Suprapubic skin (tissue), 4 donors: ENCODE data around the gene TRNAU1AP. TPM values are rescaled to one million over a fixed set of nuclear protein-coding genes. Genes with fewer than 3 reads are reported as not detected.
A peak's percentile ranks its signal among the peaks of the same experiment; 100 is the strongest.

ENCODE experiments used
- DNase-seq, 2 donors: peaks; one replicate each; pipeline ENCODE4 v3.0.0-alpha.2; 2019; ENCODE audit warnings: low spot score in 2 of 2
- H3K27ac ChIP-seq: fragments of 200-600 bp; sonication (generic); one replicate; pipeline ENCODE4 v1.5.1; 2019
- H3K27me3 ChIP-seq: fragments of 200-600 bp; sonication (generic); one replicate; pipeline ENCODE4 v1.5.1; 2019
- H3K36me3 ChIP-seq: fragments of 200-600 bp; sonication (generic); one replicate; pipeline ENCODE4 v1.5.1; 2019
- H3K4me1 ChIP-seq: fragments of 200-600 bp; sonication (generic); one replicate; pipeline ENCODE4 v1.5.1; 2019
- H3K4me3 ChIP-seq: fragments of 200-600 bp; sonication (generic); one replicate; pipeline ENCODE4 v1.5.1; 2019; ENCODE audit warnings: mild to moderate bottlenecking
- H3K9me3 ChIP-seq: fragments of 200-600 bp; sonication (generic); one replicate; pipeline ENCODE4 v1.5.1; 2019
- CTCF ChIP-seq, 2 donors: fragments of 200-600 bp in 1 of 2; fragments of 450-650 bp in 1 of 2; sonication (generic) in 1 of 2; IDR thresholded peaks; one replicate each; pipeline ENCODE4 v1.5.1; 2016 to 2019; ENCODE audit warnings: antibody characterized with exemption in 2 of 2, mild to moderate bottlenecking in 1 of 2, moderate library complexity in 1 of 2
- EP300 ChIP-seq: sonication (generic); formaldehyde crosslinking; IDR thresholded peaks from one replicate; pipeline ENCODE4 v1.6.1; 2017; ENCODE audit warnings: antibody characterized with exemption
- POLR2A ChIP-seq, 2 donors: fragments of 450-650 bp; IDR thresholded peaks; one replicate each; pipeline ENCODE4 v1.6.1; 2017; ENCODE audit warnings: antibody characterized with exemption in 2 of 2, mild to moderate bottlenecking in 2 of 2, moderate library complexity in 2 of 2
- POLR2AphosphoS5 ChIP-seq, 3 donors: sonication (generic); formaldehyde crosslinking; IDR thresholded peaks; one replicate each; pipeline ENCODE4 v1.6.1; 2017; ENCODE audit warnings: antibody characterized with exemption in 3 of 3
- WGBS: methylation state at CpG from one replicate; pipeline ENCODE4 v1.1.5; 2018; 5-methylcytosine and 5-hydroxymethylcytosine counted together
- total RNA-seq, 4 donors: library from RNA; depleted of rRNA; stranded (reverse); fragments of >200 nt; gene quantifications; one replicate each; pipeline ENCODE4 v1.1.0, GENCODE V29; 2016

The TRNAU1AP gene
- total RNA-seq, 4 donors from 2014 or later = 17.6 to 36.7 (median 21.5) TPM

GRCh38 chr1:28507247-28507645 is 45.6 kb upstream of the TRNAU1AP start:
- Histone ChIP-seq H3K9me3 (no peaks in the 10 kb centered on the region), H3K36me3 (peaks cover 39% of the 10 kb centered on the region), H3K4me3 (peak overlapping the region; percentile 66), H3K27me3 (no peaks in the 10 kb centered on the region), H3K27ac (peak overlapping the region; percentile 85), H3K4me1 (peaks cover 51% of the 10 kb centered on the region)
- no peak for DNase-seq
- 3% methylated on average over 11 of the region's 11 CpGs for WGBS
- TF ChIP-seq EP300 (no peak), POLR2AphosphoS5 (IDR thresholded peaks at IDR 0.05) (no peak), POLR2A (IDR thresholded peaks at IDR 0.05) (no peak), CTCF (IDR thresholded peaks at IDR 0.05) (no peak)

GRCh38 chr1:28507646-28508434 is 45.0 kb upstream of the TRNAU1AP start:
- Histone ChIP-seq H3K36me3 (peaks cover 45% of the 10 kb centered on the region), H3K27ac (peak overlapping the region; percentile 39), H3K4me3 (peak overlapping the region; percentile 66), H3K9me3 (no peaks in the 10 kb centered on the region), H3K27me3 (no peaks in the 10 kb centered on the region), H3K4me1 (peaks cover 51% of the 10 kb centered on the region)
- whole genome bisulfite sequencing = 34% methylated on average over 10 of the region's 10 CpGs
- DNase-seq = no peak
- TF ChIP-seq POLR2AphosphoS5 (IDR thresholded peaks at IDR 0.05) (no peak), EP300 (no peak), CTCF (IDR thresholded peaks at IDR 0.05) (no peak), POLR2A (IDR thresholded peaks at IDR 0.05) (no peak)

- Histone ChIP-seq H3K4me1 (peaks cover 51% of the 10 kb centered on the region), H3K36me3 (peaks cover 50% of the 10 kb centered on the region), H3K4me3 (peak overlapping the region; percentile 66), H3K27ac (peak overlapping the region; percentile 39), H3K9me3 (no peaks in the 10 kb centered on the region), H3K27me3 (no peaks in the 10 kb centered on the region)
- TF ChIP-seq EP300 (no peak), POLR2A (IDR thresholded peaks at IDR 0.05) (no peak), CTCF (IDR thresholded peaks at IDR 0.05) (no peak), POLR2AphosphoS5 (IDR thresholded peaks at IDR 0.05) (no peak)
- no peak for DNase-seq
- 39% methylated on average over 5 of the region's 5 CpGs for WGBS
These were observed 44.5 kb upstream of the TRNAU1AP start for GRCh38 chr1:28508435-28508754.

GRCh38 chr1:28509705-28510272 is 43.1 kb upstream of the TRNAU1AP start:
- TF ChIP-seq POLR2AphosphoS5 (IDR thresholded peaks at IDR 0.05) (no peak), POLR2A (IDR thresholded peaks at IDR 0.05) (no peak), EP300 (no peak), CTCF (IDR thresholded peaks at IDR 0.05) (no peak)
- Histone ChIP-seq H3K4me3 (no peak overlapping the region), H3K27me3 (no peaks in the 10 kb centered on the region), H3K27ac (peak overlapping the region; percentile 26), H3K9me3 (no peaks in the 10 kb centered on the region), H3K36me3 (peaks cover 62% of the 10 kb centered on the region), H3K4me1 (peaks cover 51% of the 10 kb centered on the region)
- no peak for DNase-seq
- 64% methylated on average over 8 of the region's 8 CpGs for WGBS

GRCh38 chr1:28510273-28510969 is 42.5 kb upstream of the TRNAU1AP start:
- Histone ChIP-seq H3K4me1 (peaks cover 45% of the 10 kb centered on the region), H3K4me3 (no peak overlapping the region), H3K27ac (no peak overlapping the region), H3K36me3 (peaks cover 69% of the 10 kb centered on the region), H3K27me3 (no peaks in the 10 kb centered on the region), H3K9me3 (no peaks in the 10 kb centered on the region)
- no peak for DNase-seq
- no peak for TF ChIP-seq EP300
- no peak for TF ChIP-seq POLR2AphosphoS5 (IDR thresholded peaks at IDR 0.05)
- TF ChIP-seq POLR2A (IDR thresholded peaks at IDR 0.05) = no peak
- no peak for TF ChIP-seq CTCF (IDR thresholded peaks at IDR 0.05)
- 69% methylated on average over 8 of the region's 8 CpGs for WGBS
